SK-N-MC (cell line): Measurements from ENCODE around the gene USP9X.

Experiments
- EZH2 ChIP-seq: fragments of 200-600 bp; sonication (generic); IDR thresholded peaks from one replicate; pipeline ENCODE4 v1.6.1; 2017; ENCODE audit warnings: antibody characterized with exemption
- FOXP2 ChIP-seq: optimal IDR thresholded peaks from 2 replicates; pipeline ENCODE3; 2011; ENCODE audit warnings: mild to moderate bottlenecking, moderate library complexity; ENCODE audit not compliant: insufficient read depth; ENCODE audit errors: extremely low read length, control extremely low read depth
- POLR2AphosphoS5 ChIP-seq: IDR thresholded peaks from 2 replicates; pipeline ENCODE4 v1.6.1; 2012; ENCODE audit warnings: mild to moderate bottlenecking, low read depth, low read length, borderline replicate concordance

DNA sequence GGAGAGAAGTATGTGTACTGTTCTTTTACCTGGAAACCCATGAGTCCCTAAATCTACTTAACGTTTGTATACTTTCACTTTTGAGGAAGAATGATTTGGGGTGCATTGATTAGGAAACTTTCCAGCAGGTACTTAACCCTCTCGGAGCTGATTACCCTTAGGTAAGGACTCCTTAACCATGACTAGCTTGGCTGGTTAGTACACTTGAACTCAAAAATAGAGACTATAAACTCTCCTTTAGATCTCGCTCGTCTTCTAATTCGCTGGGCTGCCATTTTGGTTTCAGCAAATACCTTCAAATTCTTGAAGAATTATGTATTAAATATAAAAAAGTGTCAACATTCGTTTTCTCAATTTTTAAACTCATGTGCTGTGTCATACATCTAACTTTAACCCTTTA, 2.0 kb downstream of the USP9X start:
- no peak for TF ChIP-seq EZH2
- no peak for TF ChIP-seq POLR2AphosphoS5
- TF ChIP-seq FOXP2: no peak
